B cell (primary cell): ENCODE measurements around the gene AOPEP. TPM values are rescaled to one million over a fixed set of nuclear protein-coding genes. Genes with fewer than 3 reads are reported as not detected.

Experiments used
- ATAC-seq: fragments of 200-7000 bp; cut with Tn5 transposase; one replicate; pipeline ENCODE4 v1.10.0; 2021; ENCODE audit warnings: low read depth, mild to moderate bottlenecking, moderate number of reproducible peaks, moderate library complexity
- CTCF ChIA-PET: fragments of 350-600 bp; sonication (Branson Sonifier 250); formaldehyde crosslinking; loops from one replicate; lab custom pipeline; 2021; ENCODE audit warnings: antibody characterized with exemption, inconsistent platforms; lab: Charles Lee
- POLR2A ChIA-PET: fragments of 350-600 bp; sonication (Branson Sonifier 250); formaldehyde crosslinking; loops from one replicate; lab custom pipeline; 2021; ENCODE audit warnings: antibody characterized with exemption; lab: Charles Lee
- DNase-seq: peaks from one replicate; pipeline ENCODE4 v3.0.0; 2013
- H2AFZ ChIP-seq: 2 replicates; pipeline ENCODE4 v1.6.1; 2012; ENCODE audit warnings: mild to moderate bottlenecking, low read depth, low read length; ENCODE audit not compliant: insufficient read depth, poor library complexity, severe bottlenecking
- H3K27ac ChIP-seq, 2 donors: 1 replicate in 1 of 2; 2 replicates in 1 of 2; pipeline ENCODE4 v1.5.1; 2012 to 2013; ENCODE audit warnings: low read length in 2 of 2, mild to moderate bottlenecking in 2 of 2, moderate library complexity in 1 of 2
- H3K27me3 ChIP-seq, 4 experiments: fragments of 200-600 bp in 1 of 4; sonication (generic) in 1 of 4; replicated peaks in 1 of 4; 1 replicate in 2 of 4; 2 replicates in 2 of 4; pipeline versions ENCODE4 v1.6.1 to v1.7.0; 2013 to 2016; ENCODE audit warnings: low read length in 3 of 4, mild to moderate bottlenecking in 2 of 4, mixed read lengths in 1 of 4, moderate library complexity in 1 of 4; ENCODE audit not compliant: insufficient read depth in 4 of 4, control insufficient read depth in 3 of 4; ENCODE audit errors: control extremely low read depth in 1 of 4
- H3K36me3 ChIP-seq, 2 experiments: replicated peaks in 1 of 2; 1 replicate in 1 of 2; 2 replicates in 1 of 2; pipeline versions ENCODE4 v1.6.1 to v1.7.1; 2013; ENCODE audit warnings: low read length in 1 of 2; ENCODE audit not compliant: insufficient read depth in 2 of 2, control insufficient read depth in 1 of 2; ENCODE audit errors: control extremely low read depth in 1 of 2, extremely low read depth in 1 of 2
- H3K4me1 ChIP-seq, 2 donors: fragments of 200-600 bp in 1 of 2; sonication (generic) in 1 of 2; 1 replicate in 1 of 2; 2 replicates in 1 of 2; pipeline versions ENCODE4 v1.5.1 to v1.6.1; 2013 to 2017; ENCODE audit warnings: low read length in 2 of 2; ENCODE audit not compliant: control insufficient read depth in 2 of 2, insufficient read depth in 2 of 2
- H3K4me2 ChIP-seq: replicated peaks from 2 replicates; pipeline ENCODE3; 2012; ENCODE audit warnings: mild to moderate bottlenecking, low read depth, low read length; ENCODE audit not compliant: poor library complexity, severe bottlenecking
- H3K4me3 ChIP-seq, 5 experiments: fragments of 200-600 bp in 1 of 5; sonication (generic) in 1 of 5; 1 replicate in 3 of 5; 2 replicates in 2 of 5; pipeline versions ENCODE4 v1.5.1 to v1.7.0; 2011 to 2016; ENCODE audit warnings: low read length in 4 of 5, mild to moderate bottlenecking in 4 of 5, low read depth in 2 of 5, control low read depth in 1 of 5, moderate library complexity in 1 of 5; ENCODE audit not compliant: insufficient read depth in 1 of 5; ENCODE audit errors: control extremely low read depth in 1 of 5, extremely low read depth in 1 of 5
- H3K79me2 ChIP-seq: fragments of 200-600 bp; sonication (generic); one replicate; pipeline ENCODE4 v1.6.0; 2016; ENCODE audit warnings: low read length; ENCODE audit not compliant: control insufficient read depth, insufficient read depth
- H3K9ac ChIP-seq: fragments of 200-600 bp; sonication (generic); 2 replicates; pipeline ENCODE4 v1.6.1; 2017; ENCODE audit warnings: mild to moderate bottlenecking, low read length, moderate library complexity
- H3K9me3 ChIP-seq, 3 donors: one replicate each; pipeline versions ENCODE4 v1.6.1 to v1.7.1; 2013; ENCODE audit warnings: low read length in 2 of 3; ENCODE audit not compliant: control insufficient read depth in 2 of 3, insufficient read depth in 1 of 3; ENCODE audit errors: control extremely low read depth in 1 of 3
- H4K20me1 ChIP-seq: 2 replicates; pipeline ENCODE4 v1.6.0; 2012; ENCODE audit warnings: mild to moderate bottlenecking, low read length; ENCODE audit not compliant: insufficient read depth, control insufficient read depth, poor library complexity, severe bottlenecking
- H3K27ac Mint-ChIP-seq: one replicate; pipeline ENCODE4 v1.8.0; 2021; ENCODE audit warnings: mixed read lengths
- H3K27me3 Mint-ChIP-seq: one replicate; pipeline ENCODE4 v1.8.0; 2021; ENCODE audit warnings: mixed read lengths
- H3K4me1 Mint-ChIP-seq: one replicate; pipeline ENCODE4 v1.8.0; 2021; ENCODE audit warnings: mixed read lengths
- H3K4me3 Mint-ChIP-seq: one replicate; pipeline ENCODE4 v1.8.0; 2021; ENCODE audit warnings: mixed read lengths
- H3K9me3 Mint-ChIP-seq: one replicate; pipeline ENCODE4 v1.8.0; 2022; ENCODE audit warnings: mixed read lengths; ENCODE audit not compliant: insufficient read depth
- EZH2 ChIP-seq: IDR thresholded peaks from 2 replicates; pipeline ENCODE4 v1.6.1; 2012; ENCODE audit warnings: borderline replicate concordance, low read depth, mild to moderate bottlenecking, moderate library complexity, low read length; ENCODE audit not compliant: insufficient read depth, poor library complexity, severe bottlenecking
- WGBS: methylation state at CpG from one replicate; pipeline ENCODE4 v1.1.5; 2013; ENCODE audit warnings: missing lambda C conversion rate; ENCODE audit not compliant: insufficient coverage; 5-methylcytosine and 5-hydroxymethylcytosine counted together
- intact Hi-C: fragments of 100-400 bp; cut with micrococcal nuclease; formaldehyde crosslinking; loops from one replicate; pipeline ENCODE4 v1.10.0; 2022
- polyA plus RNA-seq: library from polyadenylated mRNA; depleted of rRNA; stranded (reverse); fragments of >200 nt; gene quantifications from 2 replicates; pipeline ENCODE4 v1.2.3, GENCODE V29; 2012
- total RNA-seq, 2 donors: library from RNA; stranded (reverse); fragments of 120-200 nt in 1 of 2; gene quantifications; 1 replicate in 1 of 2; 2 replicates in 1 of 2; pipeline versions ENCODE4 v1.2.3 to v1.2.4, GENCODE V29; 2013 to 2022
- TF ChIP-seq, protein P1 (sequence below): fragments of 200-600 bp; IDR thresholded peaks from one replicate; pipeline ENCODE4 v1.8.0; 2022; ENCODE audit warnings: antibody characterized with exemption, mild to moderate bottlenecking

Gene AOPEP
- total and polyA plus RNA-seq, 2 donors (not counting 1 experiment from before 2014, with no cell fraction given) = 5.1 to 35.8 TPM

DNA sequence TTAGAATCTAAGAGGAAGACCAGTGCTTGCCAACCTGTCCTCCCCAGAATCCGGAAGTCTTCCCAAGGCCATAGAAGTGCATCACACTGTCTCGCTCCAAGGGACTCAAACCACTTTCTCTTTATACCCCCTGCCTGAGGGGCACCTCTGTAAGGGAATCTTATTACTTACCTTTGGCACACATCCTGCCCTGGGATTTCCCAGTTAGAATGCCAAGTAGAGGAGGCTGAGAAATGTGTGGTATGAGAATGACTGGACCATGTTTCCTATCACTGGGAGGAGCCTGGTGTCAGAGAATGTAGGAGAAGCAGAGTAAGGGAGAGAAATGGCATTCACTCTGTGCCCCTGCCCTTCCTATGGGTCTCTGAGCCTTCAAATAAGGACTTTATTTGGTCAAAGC, 85.8 kb downstream of the AOPEP start:
- no peaks in the 10 kb centered on the region for H3K9me3 Mint-ChIP-seq
- no peaks in the 10 kb centered on the region for H3K27me3 Mint-ChIP-seq
- ChIA-PET CTCF (interaction anchor here (1.2 kb wide), 1 partner anchor 131 kb away, joined by 3 read pairs; no protein-coding TSS in a partner anchor), POLR2A (no interaction called here)
- Histone ChIP-seq H3K27ac (no peak overlapping the region), H2AFZ (no peak overlapping the region), H3K36me3 (peaks cover 0 to 9% of the 10 kb centered on the region in 2 experiments), H3K9me3 (no peaks in the 10 kb centered on the region), H3K4me2 (no peak overlapping the region), H3K4me3 (no peak overlapping the region), H3K9ac (no peak overlapping the region), H3K4me1 (no peaks in the 10 kb centered on the region), H3K27me3 (no peaks in the 10 kb centered on the region), H4K20me1 (no peaks in the 10 kb centered on the region), H3K79me2 (no peaks in the 10 kb centered on the region)
- intact Hi-C loops = no loop called here
- H3K4me3 Mint-ChIP-seq = no peak overlapping the region
- TF ChIP-seq EZH2 = no peak
- TF ChIP-seq, protein P1, sequence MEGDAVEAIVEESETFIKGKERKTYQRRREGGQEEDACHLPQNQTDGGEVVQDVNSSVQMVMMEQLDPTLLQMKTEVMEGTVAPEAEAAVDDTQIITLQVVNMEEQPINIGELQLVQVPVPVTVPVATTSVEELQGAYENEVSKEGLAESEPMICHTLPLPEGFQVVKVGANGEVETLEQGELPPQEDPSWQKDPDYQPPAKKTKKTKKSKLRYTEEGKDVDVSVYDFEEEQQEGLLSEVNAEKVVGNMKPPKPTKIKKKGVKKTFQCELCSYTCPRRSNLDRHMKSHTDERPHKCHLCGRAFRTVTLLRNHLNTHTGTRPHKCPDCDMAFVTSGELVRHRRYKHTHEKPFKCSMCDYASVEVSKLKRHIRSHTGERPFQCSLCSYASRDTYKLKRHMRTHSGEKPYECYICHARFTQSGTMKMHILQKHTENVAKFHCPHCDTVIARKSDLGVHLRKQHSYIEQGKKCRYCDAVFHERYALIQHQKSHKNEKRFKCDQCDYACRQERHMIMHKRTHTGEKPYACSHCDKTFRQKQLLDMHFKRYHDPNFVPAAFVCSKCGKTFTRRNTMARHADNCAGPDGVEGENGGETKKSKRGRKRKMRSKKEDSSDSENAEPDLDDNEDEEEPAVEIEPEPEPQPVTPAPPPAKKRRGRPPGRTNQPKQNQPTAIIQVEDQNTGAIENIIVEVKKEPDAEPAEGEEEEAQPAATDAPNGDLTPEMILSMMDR = no peak
- DNase-seq (no peak), ATAC-seq (no peak)
- H3K27ac Mint-ChIP-seq = no peak overlapping the region
- H3K4me1 Mint-ChIP-seq = no peaks in the 10 kb centered on the region
- no CpG with 5 or more reads among the region's 2 CpGs for WGBS

DNA sequence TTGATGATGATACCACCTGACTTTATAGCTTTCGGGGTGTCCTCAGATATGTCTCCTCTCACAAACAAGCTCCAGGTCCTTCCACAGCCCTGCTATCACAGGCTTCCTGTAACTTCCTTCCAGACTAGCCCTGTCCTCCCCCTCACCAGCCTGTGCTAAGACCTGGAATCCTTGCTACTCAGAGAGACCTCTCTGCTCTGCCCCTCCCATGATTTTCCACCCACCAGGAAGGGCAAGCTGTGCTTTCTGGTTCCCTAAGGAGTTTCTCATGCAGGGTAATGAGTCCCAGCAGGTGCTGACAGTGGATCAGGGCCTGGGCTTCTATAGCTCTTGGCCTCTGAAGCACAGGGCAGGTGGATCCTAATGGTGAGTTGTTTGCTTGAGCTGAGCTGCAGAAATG, 86.9 kb downstream of the AOPEP start:
- Mint-ChIP-seq H3K9me3 (no peaks in the 10 kb centered on the region), H3K4me1 (no peaks in the 10 kb centered on the region), H3K27me3 (no peaks in the 10 kb centered on the region), H3K27ac (no peak overlapping the region), H3K4me3 (no peak overlapping the region)
- WGBS = 100% methylated on average over 1 of the region's 1 CpG
- H3K4me2 ChIP-seq = no peak overlapping the region
- intact Hi-C loops = no loop called here
- DNase-seq (no peak), ATAC-seq (no peak)
- ChIA-PET CTCF (interaction anchor here (1.2 kb wide), 1 partner anchor 132 kb away, joined by 3 read pairs; no protein-coding TSS in a partner anchor), POLR2A (no interaction called here)
- H3K4me3 ChIP-seq = no peak overlapping the region
- no peaks in the 10 kb centered on the region for H3K4me1 ChIP-seq
- no peak overlapping the region for H3K9ac ChIP-seq
- no peaks in the 10 kb centered on the region for H4K20me1 ChIP-seq
- no peak overlapping the region for H2AFZ ChIP-seq
- no peak for TF ChIP-seq EZH2
- TF ChIP-seq, protein P1 = no peak
- no peaks in the 10 kb centered on the region for H3K9me3 ChIP-seq
- H3K79me2 ChIP-seq = no peaks in the 10 kb centered on the region
- peaks cover 0 to 13% of the 10 kb centered on the region in 2 experiments for H3K36me3 ChIP-seq
- no peaks in the 10 kb centered on the region for H3K27me3 ChIP-seq
- no peak overlapping the region for H3K27ac ChIP-seq
